ENCODE data around the gene RHEB.

RHEB gene

DNA sequence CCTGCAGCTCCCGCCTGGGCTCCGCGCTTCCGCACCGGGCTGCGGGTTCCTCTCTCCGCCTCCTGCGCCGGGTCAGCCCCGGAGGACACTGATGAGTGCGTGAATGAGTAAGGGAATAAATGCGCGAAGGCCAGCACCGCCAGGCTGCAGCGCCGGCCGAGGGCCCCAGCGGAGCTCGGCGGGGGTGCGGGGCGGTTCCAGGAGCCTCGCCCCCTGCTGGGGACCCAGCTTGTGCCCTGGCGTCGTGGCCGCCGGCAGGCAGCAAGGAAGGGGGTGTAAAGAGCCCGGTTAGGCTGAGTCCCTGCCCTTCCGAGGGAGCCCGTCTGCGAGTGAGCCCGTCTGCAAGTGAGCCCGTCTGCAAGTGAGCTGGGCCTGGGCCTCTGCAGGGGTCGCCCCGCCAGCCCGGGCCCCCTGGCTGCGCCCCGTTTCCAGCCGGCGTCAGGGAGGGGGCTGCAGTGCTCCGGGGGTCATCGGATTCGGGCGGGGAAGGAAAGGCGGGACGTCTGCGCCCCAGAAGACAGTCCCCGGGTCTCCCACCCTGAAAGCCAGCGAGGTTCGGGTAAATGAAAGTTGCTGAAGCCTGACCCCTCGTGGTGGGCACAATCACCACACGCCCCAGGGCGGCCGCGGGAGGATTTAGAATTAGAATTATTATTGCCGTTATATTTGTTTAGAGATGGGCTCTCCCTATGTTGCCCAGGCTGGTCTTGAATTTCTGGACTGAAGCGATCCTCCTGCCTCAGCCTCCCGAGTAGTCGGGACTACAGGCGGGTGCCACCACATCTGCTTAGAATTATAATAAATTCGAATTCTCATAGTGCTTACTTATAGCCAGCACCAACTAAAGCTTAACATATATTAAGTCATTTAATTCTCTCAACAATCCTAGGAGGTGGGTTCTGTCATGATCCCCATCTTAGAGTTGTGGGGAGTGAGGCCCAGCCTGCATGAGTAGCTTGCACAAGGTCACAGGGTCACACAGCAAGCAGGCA, 71.1 kb downstream of the RHEB start:
- DNase-seq (ENCODE audit: low spot score), result peak; percentile 20

DNA sequence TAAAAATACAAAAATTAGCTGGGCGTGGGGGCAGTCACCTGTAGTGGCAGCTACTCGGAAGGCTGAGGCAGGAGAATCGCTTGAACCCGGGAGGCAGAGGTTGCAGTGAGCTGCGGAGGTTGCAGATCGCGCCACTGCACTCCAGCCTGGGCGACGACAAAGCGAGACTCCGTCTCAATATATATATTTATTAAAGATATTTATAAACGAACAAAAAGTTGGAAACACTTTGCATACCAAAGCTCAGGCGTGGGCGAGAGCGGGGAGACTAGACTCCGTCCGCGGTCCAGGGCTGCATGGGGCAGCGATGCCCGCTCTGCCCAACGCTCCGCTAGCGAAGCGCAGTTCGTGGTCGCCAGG, 71.8 kb downstream of the RHEB start:
- DNase-seq (ENCODE audit: low spot score), result no peak

DNA sequence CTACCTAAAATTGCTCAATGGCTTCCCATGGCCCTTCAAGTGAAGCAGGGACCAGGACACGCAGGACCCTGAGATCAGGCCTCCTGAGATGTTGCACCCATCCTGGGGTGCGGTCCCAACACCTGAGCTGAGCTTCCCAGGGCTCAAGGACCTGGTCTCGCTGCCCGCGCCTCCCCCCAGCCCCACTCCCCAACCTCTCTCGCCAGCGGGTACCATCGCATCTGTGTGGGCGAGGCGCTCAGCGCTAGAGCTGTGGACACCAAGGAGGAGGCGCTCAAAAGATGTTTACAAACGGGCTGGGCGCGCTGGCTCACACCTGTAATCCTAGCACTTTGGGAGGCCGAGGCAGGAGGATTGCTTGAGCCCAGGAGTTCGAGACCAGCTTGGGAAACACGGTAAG, 72.4 kb downstream of the RHEB start:
- no peak for DNase-seq (ENCODE audit: low spot score)

- no peak for DNase-seq (ENCODE audit: low spot score)
Measured at GRCh38 chr7:151446412-151446811, 73.3 kb downstream of the RHEB start.

GRCh38 chr7:151444632-151445031, 75.1 kb downstream of the RHEB start:
- no peak for DNase-seq (ENCODE audit: low spot score)

DNA sequence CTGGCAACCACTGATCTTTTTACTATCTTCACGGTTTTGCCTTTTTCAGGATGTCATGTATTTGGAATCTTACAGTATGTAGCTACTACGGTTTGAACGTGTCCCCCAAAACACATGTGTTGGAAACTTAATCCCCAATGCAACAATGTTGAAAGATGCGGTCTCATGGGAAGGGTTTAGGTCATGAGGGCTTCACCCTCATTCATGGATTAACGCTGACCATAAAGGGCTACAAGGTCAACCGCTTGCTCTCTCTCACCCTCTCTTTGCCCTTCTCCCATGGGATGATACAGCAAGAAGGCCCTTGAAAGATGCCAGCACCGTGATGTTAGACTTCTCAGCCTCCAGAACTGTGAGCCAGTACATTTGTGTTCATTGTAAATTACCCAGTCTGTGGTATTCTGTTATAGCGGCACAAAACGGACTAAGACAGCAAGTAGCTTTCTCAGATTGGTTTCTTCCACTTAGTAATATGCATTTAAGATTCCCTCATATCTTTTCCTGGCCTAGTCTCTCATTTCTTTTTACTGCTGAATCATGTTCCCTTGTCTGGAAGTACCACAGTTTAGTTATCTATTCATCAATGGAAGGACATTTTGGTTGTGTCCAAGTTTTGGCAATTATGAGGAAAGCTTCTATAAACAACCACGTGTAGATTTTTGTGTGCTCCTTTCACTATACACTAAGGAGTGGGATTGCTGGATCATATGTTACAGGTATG, 76.8 kb downstream of the RHEB start:
- no peak for DNase-seq (ENCODE audit: low spot score)

GRCh38 chr7:151440799-151441445, 78.8 kb downstream of the RHEB start:
- no peak for DNase-seq (ENCODE audit: low spot score)

- DNase-seq (ENCODE audit: low spot score), result no peak
Measured at GRCh38 chr7:151439855-151440798, 79.6 kb downstream of the RHEB start, which contains the start of gene CRYGN. Gene CRYGN, minus strand, starts transcription at chr7:151440141. Its CDS starts 224 bp downstream, at chr7:151439917.

GRCh38 chr7:151438864-151439601, 80.7 kb downstream of the RHEB start:
- no peak for DNase-seq (ENCODE audit: low spot score)

- no peak for DNase-seq (ENCODE audit: low spot score)
Measured at GRCh38 chr7:151437866-151438516, 81.7 kb downstream of the RHEB start.

- DNase-seq (ENCODE audit: low spot score), result no peak
Measured at GRCh38 chr7:151437159-151437553, 82.5 kb downstream of the RHEB start.

- DNase-seq (ENCODE audit: low spot score), result no peak
Measured at GRCh38 chr7:151436446-151437158, 83.1 kb downstream of the RHEB start.

DNA sequence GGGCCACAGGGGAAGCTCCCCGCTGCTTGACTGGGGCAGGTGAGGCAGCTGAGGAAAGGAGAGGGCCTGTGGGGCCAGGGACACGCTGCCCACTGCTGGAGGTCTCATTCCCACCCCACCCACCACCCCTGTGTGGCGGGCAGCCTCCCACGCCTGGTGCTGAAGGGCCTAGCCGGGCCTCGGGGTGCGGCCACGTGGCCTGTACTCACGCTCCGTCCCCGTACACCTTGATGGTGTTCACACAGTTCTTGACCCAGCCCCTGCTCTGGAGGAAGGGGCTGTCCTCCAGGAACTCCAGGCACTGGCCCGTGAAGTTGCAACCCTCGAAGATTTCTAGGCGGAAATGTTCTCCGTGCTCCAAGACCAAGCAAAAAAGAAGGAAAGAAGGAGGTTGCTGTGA, 83.7 kb downstream of the RHEB start:
- no peak for DNase-seq (ENCODE audit: low spot score)

GRCh38 chr7:151435103-151435916, 84.4 kb downstream of the RHEB start:
- no peak for DNase-seq (ENCODE audit: low spot score)

GRCh38 chr7:151434549-151434948, 85.1 kb downstream of the RHEB start:
- no peak for DNase-seq (ENCODE audit: low spot score)

DNA sequence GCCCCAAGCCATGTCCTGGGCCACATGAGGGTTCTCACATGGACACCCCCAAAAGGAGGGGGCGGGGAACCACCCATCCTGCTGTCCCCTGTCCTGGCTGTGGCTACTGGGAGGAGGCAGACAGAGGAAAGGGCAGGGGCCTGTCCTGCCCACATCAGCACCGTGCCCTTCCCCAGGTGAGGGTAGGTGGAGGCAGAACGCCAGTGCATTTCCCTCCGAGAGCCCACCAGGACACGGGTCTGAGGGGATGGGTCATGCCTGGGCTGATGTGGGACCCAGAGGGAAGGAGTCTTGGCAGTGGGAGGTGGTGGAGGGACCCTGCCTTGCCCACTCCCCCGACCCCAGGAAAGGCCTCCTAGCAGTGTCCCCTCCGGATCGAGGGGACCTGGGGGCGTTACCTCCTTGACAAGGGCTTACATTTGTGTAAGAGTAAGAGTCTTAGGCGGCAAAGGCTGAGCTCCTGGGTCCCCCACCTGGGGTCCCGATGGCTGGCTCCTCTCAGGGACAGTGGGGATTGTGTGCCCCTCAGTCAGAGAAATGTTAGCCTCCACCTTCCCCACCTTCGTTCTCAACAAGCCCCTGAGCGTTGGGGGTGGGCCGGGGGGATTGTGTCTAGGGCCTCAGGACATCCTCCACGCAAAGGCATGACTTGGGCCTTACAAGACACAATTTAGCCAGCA, 85.8 kb downstream of the RHEB start:
- no peak for DNase-seq (ENCODE audit: low spot score)

GRCh38 chr7:151432658-151433521, 86.8 kb downstream of the RHEB start:
- DNase-seq (ENCODE audit: low spot score), result no peak

Measured in pons (tissue), 1 donor.